GM21381 (cell line): Measurements from ENCODE around the gene MON1A.
"Not testable (repeated sequence)": the region's sequence is repeated elsewhere in the genome, so short reads cannot be mapped to it uniquely, and the experiment has no call there.

ENCODE experiments used
- ATAC-seq: cut with Tn5 transposase; IDR thresholded peaks from one replicate; pipeline ENCODE4 v1.9.1; 2021; ENCODE audit warnings: mild to moderate bottlenecking, moderate library complexity; ENCODE audit not compliant: unreplicated experiment

Gene MON1A

GRCh38 chr3:49917806-49918590 lies 11.6 kb downstream of the MON1A start:
- ATAC-seq, result not testable (repeated sequence)

- ATAC-seq, result no peak
Observed at GRCh38 chr3:49916686-49917085, 12.9 kb downstream of the MON1A start.

GRCh38 chr3:49914906-49915305 lies 14.7 kb downstream of the MON1A start:
- ATAC-seq, result no peak

- ATAC-seq, result no peak
Observed at GRCh38 chr3:49912881-49913281, 16.7 kb downstream of the MON1A start.

GRCh38 chr3:49911611-49912010 lies 18.0 kb downstream of the MON1A start:
- no peak for ATAC-seq

- no peak for ATAC-seq
Observed at GRCh38 chr3:49911124-49911420, 18.5 kb downstream of the MON1A start.

- no peak for ATAC-seq
Observed at GRCh38 chr3:49910409-49911123, 19.0 kb downstream of the MON1A start.

GRCh38 chr3:49908373-49909199 lies 21.0 kb downstream of the MON1A start:
- no peak for ATAC-seq

- ATAC-seq, result no peak
Observed at GRCh38 chr3:49906073-49906743, 23.4 kb downstream of the MON1A start.

- ATAC-seq, result not testable (repeated sequence)
Observed at GRCh38 chr3:49904448-49904847, 25.2 kb downstream of the MON1A start.

- ATAC-seq, result peak; percentile 78
Observed at GRCh38 chr3:49903451-49904424, 25.9 kb downstream of the MON1A start, which contains the start of gene MST1R. MST1R (minus strand) TSS chr3:49903873; CDS start chr3:49903609, 264 bp downstream.

- ATAC-seq, result no peak
Observed at GRCh38 chr3:49902511-49903345, 26.9 kb downstream of the MON1A start.

- no peak for ATAC-seq
Observed at GRCh38 chr3:49901366-49902339, 28.0 kb downstream of the MON1A start.

- ATAC-seq, result no peak
Observed at GRCh38 chr3:49900491-49901153, 29.0 kb downstream of the MON1A start.

GRCh38 chr3:49899815-49900214 lies 29.8 kb downstream of the MON1A start:
- no peak for ATAC-seq

- ATAC-seq, result no peak
Observed at GRCh38 chr3:49898991-49899390, 30.6 kb downstream of the MON1A start.

- ATAC-seq, result no peak
Observed at GRCh38 chr3:49896345-49896744, 33.3 kb downstream of the MON1A start.
